Body of pancreas (tissue), 4 donors: ENCODE results near the gene GYS1. TPM values are rescaled to one million over a fixed set of nuclear protein-coding genes. Genes with fewer than 3 reads are reported as not detected.

Source experiments
- ATAC-seq: fragments of 150-250 bp; one replicate; pipeline ENCODE4 v1.9.1; 2016
- DNase-seq, 4 donors: peaks; one replicate each; pipeline ENCODE4 v3.0.0-alpha.2; 2019
- H3K27ac ChIP-seq, 4 donors: fragments of 200-600 bp; sonication (generic); 1 replicate in 3 of 4; 2 replicates in 1 of 4; pipeline versions ENCODE4 v1.5.1 to v1.6.1; 2016 to 2019; ENCODE audit warnings: mild to moderate bottlenecking in 1 of 4, mixed read lengths in 1 of 4, moderate library complexity in 1 of 4
- H3K27me3 ChIP-seq, 2 donors: fragments of 200-600 bp; sonication (generic); one replicate each; pipeline ENCODE4 v1.6.0; 2016; ENCODE audit warnings: mild to moderate bottlenecking in 1 of 2
- H3K36me3 ChIP-seq, 2 donors: fragments of 200-600 bp; sonication (generic); replicated peaks in 1 of 2; 2 replicates each; pipeline ENCODE4 v1.5.1; 2016; ENCODE audit warnings: low read depth in 2 of 2; ENCODE audit not compliant: insufficient read depth in 1 of 2
- H3K4me1 ChIP-seq: fragments of 200-600 bp; sonication (generic); one replicate; pipeline ENCODE4 v1.6.0; 2016
- H3K4me3 ChIP-seq, 2 donors: fragments of 200-600 bp; sonication (generic); 1 replicate in 1 of 2; 2 replicates in 1 of 2; pipeline ENCODE4 v1.5.1; 2016 to 2019
- H3K9me3 ChIP-seq, 3 donors: fragments of 200-600 bp; sonication (generic); 1 replicate in 2 of 3; 2 replicates in 1 of 3; pipeline ENCODE4 v1.5.1; 2016
- CTCF ChIP-seq, 7 experiments: fragments of 450-650 bp in 4 of 7; fragments of 200-600 bp in 3 of 7; sonication (generic) in 3 of 7; IDR thresholded peaks; one replicate each; pipeline ENCODE4 v1.5.1; 2016 to 2019; ENCODE audit warnings: antibody characterized with exemption in 7 of 7
- POLR2A ChIP-seq, 3 donors: fragments of 450-650 bp; IDR thresholded peaks; one replicate each; pipeline ENCODE4 v1.6.1; 2016; ENCODE audit warnings: antibody characterized with exemption in 3 of 3, mild to moderate bottlenecking in 2 of 3
- WGBS, 2 donors: methylation state at CpG; one replicate each; pipeline ENCODE4 v1.1.5; 2017; 5-methylcytosine and 5-hydroxymethylcytosine counted together
- intact Hi-C: fragments of 100-400 bp; cut with DNase I; formaldehyde crosslinking; loops from one replicate; pipeline ENCODE4 v1.15.1; 2023
- total RNA-seq, 2 donors: library from RNA; depleted of rRNA; stranded (reverse); fragments of >200 nt; gene quantifications; one replicate each; pipeline ENCODE4 v1.1.0, GENCODE V29; 2016

Gene GYS1
- total RNA-seq, 2 donors from 2014 or later = 7.5 to 17.8 TPM

GRCh38 chr19:48994035-48994386 lies 902 bp upstream of the GYS1 start:
- ATAC-seq = no peak
- peak overlapping the region; percentile 85 to 95 (median 89) for H3K27ac ChIP-seq
- no peak for TF ChIP-seq POLR2A (IDR thresholded peaks at IDR 0.05)
- TF ChIP-seq CTCF (IDR thresholded peaks at IDR 0.05) = no peak

GRCh38 chr19:48992581-48993174 lies 431 bp downstream of the GYS1 start:
- Histone ChIP-seq H3K9me3 (no peaks in the 10 kb centered on the region), H3K27ac (peak overlapping the region; percentile 85 to 95 (median 89)), H3K4me3 (peak overlapping the region; percentile 60 to 77), H3K4me1 (peaks cover 26% of the 10 kb centered on the region), H3K36me3 (no peaks in the 10 kb centered on the region), H3K27me3 (no peaks in the 10 kb centered on the region)
- peak in 1 of 4 donors; percentile 34 for DNase-seq
- intact Hi-C loops = no loop called here
- no peak for ATAC-seq
- WGBS, 2 donors = 1% methylated on average over 16 to 20 of the region's 20 CpGs
- TF ChIP-seq CTCF (IDR thresholded peaks at IDR 0.05) = no peak
- TF ChIP-seq POLR2A (IDR thresholded peaks at IDR 0.05) = no peak

More at GRCh38 chr19:48994035-48994386, 902 bp upstream of the GYS1 start:
- WGBS, 2 donors = 0% methylated on average over 11 to 13 of the region's 13 CpGs
- Histone ChIP-seq H3K4me1 (peaks cover 26% of the 10 kb centered on the region), H3K4me3 (peak overlapping the region; percentile 35 to 51), H3K27me3 (no peaks in the 10 kb centered on the region), H3K36me3 (no peaks in the 10 kb centered on the region), H3K9me3 (no peaks in the 10 kb centered on the region)
- intact Hi-C loops = no loop called here
- no peak for DNase-seq

- ATAC-seq (no peak), DNase-seq (peak; percentile 39 to 75 (median 66))
- TF ChIP-seq POLR2A (IDR thresholded peaks at IDR 0.05) (peak in 1 of 3 donors; percentile 51), CTCF (IDR thresholded peaks at IDR 0.05) (no peak)
- Histone ChIP-seq H3K4me3 (peak overlapping the region; percentile 60 to 77), H3K9me3 (no peaks in the 10 kb centered on the region), H3K36me3 (no peaks in the 10 kb centered on the region), H3K27me3 (no peaks in the 10 kb centered on the region), H3K27ac (peak overlapping the region; percentile 85 to 95 (median 89)), H3K4me1 (peaks cover 26% of the 10 kb centered on the region)
- intact Hi-C loops = no loop called here
- WGBS, 2 donors = 5 to 17% methylated on average over 4 to 8 of the region's 8 CpGs
These were observed 1.1 kb downstream of the GYS1 start for GRCh38 chr19:48991873-48992580.

- no peak overlapping the region for H3K27ac ChIP-seq
These were observed 2.0 kb downstream of the GYS1 start for GRCh38 chr19:48991011-48991609.

More at GRCh38 chr19:48991011-48991609, 2.0 kb downstream of the GYS1 start:
- intact Hi-C loops = no loop called here
- Histone ChIP-seq H3K4me3 (no peak overlapping the region), H3K27me3 (no peaks in the 10 kb centered on the region), H3K4me1 (peaks cover 26% of the 10 kb centered on the region), H3K9me3 (no peaks in the 10 kb centered on the region), H3K36me3 (no peaks in the 10 kb centered on the region)
- DNase-seq (no peak), ATAC-seq (no peak)
- TF ChIP-seq POLR2A (IDR thresholded peaks at IDR 0.05) = no peak
- no peak for TF ChIP-seq CTCF (IDR thresholded peaks at IDR 0.05)
- WGBS, 2 donors = 90 to 92% methylated on average over 10 to 19 of the region's 22 CpGs
